ENCODE measurements around the gene PARD3B. TPM values are rescaled to one million over a fixed set of nuclear protein-coding genes. Genes with fewer than 3 reads are reported as not detected.

PARD3B gene
- total and polyA plus RNA-seq, 10 of the 15 experiments (the other 5 are each of a cell fraction or from before 2014, with no cell fraction given), result 0.01 to 0.54 (median 0.07) TPM; not detected in 7

GRCh38 chr2:204900487-204900886, 355.2 kb downstream of the PARD3B start:
- H2AFZ ChIP-seq (ENCODE audit: control insufficient read depth, low read depth, low read length), result no peak overlapping the region
- H4K20me1 ChIP-seq (ENCODE audit: control insufficient read depth, insufficient read depth), result no peaks in the 10 kb centered on the region
- ChIA-PET POLR2A (no interaction called here), SMC1A (ENCODE audit: uncharacterized antibody, unreplicated experiment) (no interaction called here), CTCF (no interaction called here), RAD21 (ENCODE audit: unreplicated experiment) (no interaction called here)
- H3K27ac ChIP-seq (ENCODE audit: control insufficient read depth, insufficient read depth), result no peak overlapping the region
- DNase-seq (ENCODE audit: low read depth, low spot score), result no peak
- H3K4me1 ChIP-seq (ENCODE audit: control insufficient read depth, insufficient read depth, low read length), result no peaks in the 10 kb centered on the region
- H3K36me3 ChIP-seq (ENCODE audit: control insufficient read depth in 2 of 2, insufficient read depth in 2 of 2, low read length in 1 of 2), result no peaks in the 10 kb centered on the region
- H3K9me3 ChIP-seq (replicated peaks; ENCODE audit: control insufficient read depth, insufficient read depth, low read length), result no peaks in the 10 kb centered on the region
- in situ Hi-C loops (cut with MboI) (no loop called here), intact Hi-C loops (cut with micrococcal nuclease; ENCODE audit: unreplicated experiment) (no loop called here)
- ATAC-seq, result no peak
- H3K79me2 ChIP-seq (ENCODE audit: control insufficient read depth, insufficient read depth, low read length), result no peaks in the 10 kb centered on the region
- H3K9ac ChIP-seq (ENCODE audit: control insufficient read depth, insufficient read depth, low read length), result no peak overlapping the region
- H3K27me3 ChIP-seq (replicated peaks in 1 of 2; ENCODE audit: control insufficient read depth in 2 of 2, insufficient read depth in 2 of 2, low read length in 1 of 2), result no peaks in the 10 kb centered on the region
- no TSS peak for BruUV-seq (replicated peaks)
- H3K4me2 ChIP-seq (ENCODE audit: control insufficient read depth, insufficient read depth), result no peak overlapping the region
- TF ChIP-seq ZBTB40 (IDR thresholded peaks at IDR 0.05; ENCODE audit: borderline replicate concordance), result no peak
- no peak for TF ChIP-seq TCF12 (IDR thresholded peaks at IDR 0.05; ENCODE audit: low read depth, low read length)
- TF ChIP-seq, protein P1, sequence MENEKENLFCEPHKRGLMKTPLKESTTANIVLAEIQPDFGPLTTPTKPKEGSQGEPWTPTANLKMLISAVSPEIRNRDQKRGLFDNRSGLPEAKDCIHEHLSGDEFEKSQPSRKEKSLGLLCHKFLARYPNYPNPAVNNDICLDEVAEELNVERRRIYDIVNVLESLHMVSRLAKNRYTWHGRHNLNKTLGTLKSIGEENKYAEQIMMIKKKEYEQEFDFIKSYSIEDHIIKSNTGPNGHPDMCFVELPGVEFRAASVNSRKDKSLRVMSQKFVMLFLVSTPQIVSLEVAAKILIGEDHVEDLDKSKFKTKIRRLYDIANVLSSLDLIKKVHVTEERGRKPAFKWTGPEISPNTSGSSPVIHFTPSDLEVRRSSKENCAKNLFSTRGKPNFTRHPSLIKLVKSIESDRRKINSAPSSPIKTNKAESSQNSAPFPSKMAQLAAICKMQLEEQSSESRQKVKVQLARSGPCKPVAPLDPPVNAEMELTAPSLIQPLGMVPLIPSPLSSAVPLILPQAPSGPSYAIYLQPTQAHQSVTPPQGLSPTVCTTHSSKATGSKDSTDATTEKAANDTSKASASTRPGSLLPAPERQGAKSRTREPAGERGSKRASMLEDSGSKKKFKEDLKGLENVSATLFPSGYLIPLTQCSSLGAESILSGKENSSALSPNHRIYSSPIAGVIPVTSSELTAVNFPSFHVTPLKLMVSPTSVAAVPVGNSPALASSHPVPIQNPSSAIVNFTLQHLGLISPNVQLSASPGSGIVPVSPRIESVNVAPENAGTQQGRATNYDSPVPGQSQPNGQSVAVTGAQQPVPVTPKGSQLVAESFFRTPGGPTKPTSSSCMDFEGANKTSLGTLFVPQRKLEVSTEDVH (IDR thresholded peaks at IDR 0.05; ENCODE audit: low read depth, partially characterized antibody), result no peak
- no peak for TF ChIP-seq MYB (IDR thresholded peaks at IDR 0.05; ENCODE audit: borderline replicate concordance, low read depth, low read length)
- no peak for TF ChIP-seq ZNF622 (IDR thresholded peaks at IDR 0.05)
- WGBS (ENCODE audit: insufficient coverage, insufficient replicate concordance, low lambda C conversion rate, missing lambda C conversion rate), result 0% methylated on average over 2 of the region's 2 CpGs
- no peak overlapping the region for H3K4me3 ChIP-seq
- no peak for FAIRE-seq
